ENCODE results near the gene MARS1.
"Not testable (repeated sequence)": the region's sequence is repeated elsewhere in the genome, so short reads cannot be mapped to it uniquely, and the experiment has no call there.

The MARS1 gene

GRCh38 chr12:57487597-57488401 lies at the start of gene MARS1:
Gene MARS1, plus strand, starts transcription at chr12:57488068. Its CDS starts 23 bp downstream, at chr12:57488091.
- peak; percentile 81 for FAIRE-seq

- FAIRE-seq: no peak
Measured at GRCh38 chr12:57438400-57438799, 49.5 kb upstream of the MARS1 start.

GRCh38 chr12:57439762-57440266 lies 48.1 kb upstream of the MARS1 start:
- FAIRE-seq: no peak

- FAIRE-seq: not testable (repeated sequence)
Measured at GRCh38 chr12:57441393-57441792, 46.5 kb upstream of the MARS1 start.

- FAIRE-seq: no peak
Measured at GRCh38 chr12:57441846-57442427, 45.9 kb upstream of the MARS1 start.

- not testable (repeated sequence) for FAIRE-seq
Measured at GRCh38 chr12:57444337-57444736, 43.5 kb upstream of the MARS1 start.

GRCh38 chr12:57444744-57445143 lies 43.1 kb upstream of the MARS1 start:
- FAIRE-seq: no peak

GRCh38 chr12:57446292-57446960 lies 41.4 kb upstream of the MARS1 start:
- no peak for FAIRE-seq

GRCh38 chr12:57448669-57449068 lies 39.2 kb upstream of the MARS1 start:
- FAIRE-seq: no peak

GRCh38 chr12:57449375-57449774 lies 38.5 kb upstream of the MARS1 start:
- no peak for FAIRE-seq

- no peak for FAIRE-seq
Measured at GRCh38 chr12:57450057-57450456, 37.8 kb upstream of the MARS1 start.

GRCh38 chr12:57451233-57451778 lies 36.6 kb upstream of the MARS1 start:
- no peak for FAIRE-seq

GRCh38 chr12:57452181-57452936 lies 35.5 kb upstream of the MARS1 start:
- no peak for FAIRE-seq

GRCh38 chr12:57452937-57453509 lies 34.8 kb upstream of the MARS1 start:
- FAIRE-seq: no peak

- no peak for FAIRE-seq
Measured at GRCh38 chr12:57454213-57454565, 33.7 kb upstream of the MARS1 start.

- FAIRE-seq: no peak
Measured at GRCh38 chr12:57454566-57455373, 33.1 kb upstream of the MARS1 start, which contains the start of gene INHBE. Gene INHBE, plus strand, starts transcription at chr12:57455307. Its CDS starts 230 bp downstream, at chr12:57455537.

GRCh38 chr12:57455374-57456144 lies 32.3 kb upstream of the MARS1 start:
- FAIRE-seq: no peak

GRCh38 chr12:57456145-57456700 lies 31.6 kb upstream of the MARS1 start:
- no peak for FAIRE-seq

GRCh38 chr12:57456737-57457490 lies 31.0 kb upstream of the MARS1 start:
- FAIRE-seq: no peak
